Hippocampal formation (tissue), 2 donors: ENCODE results near the gene WDR90.
A peak's percentile ranks its signal among the peaks of the same experiment; 100 is the strongest.

Experiments
- DNase-seq, 2 donors: peaks; one replicate each; lab custom pipeline; 2025; lab: John Stamatoyannopoulos, UW

Gene WDR90

GRCh38 chr16:676565-676902 lies 27.4 kb downstream of the WDR90 start:
- no peak for DNase-seq

GRCh38 chr16:676913-677312 lies 27.7 kb downstream of the WDR90 start:
- no peak for DNase-seq

- DNase-seq, result no peak
Measured at GRCh38 chr16:677316-678190, 28.4 kb downstream of the WDR90 start.

GRCh38 chr16:678209-678857 lies 29.2 kb downstream of the WDR90 start:
- DNase-seq, result no peak

- DNase-seq, result peak in 1 of 2 donors; percentile 30
Measured at GRCh38 chr16:678858-679813, 30.0 kb downstream of the WDR90 start.

- peak; percentile 78 to 93 for DNase-seq
Measured at GRCh38 chr16:679814-680624, 30.9 kb downstream of the WDR90 start, which contains the start of gene STUB1. Gene STUB1 (plus strand): TSS chr16:680410. CDS start chr16:680526, 116 bp downstream.

- no peak for DNase-seq
Measured at GRCh38 chr16:680625-680945, 31.4 kb downstream of the WDR90 start.

GRCh38 chr16:680967-681745 lies 32.0 kb downstream of the WDR90 start:
- DNase-seq, result no peak

GRCh38 chr16:681746-682427 lies 32.7 kb downstream of the WDR90 start:
- DNase-seq, result no peak

GRCh38 chr16:682493-683395 lies 33.6 kb downstream of the WDR90 start:
- no peak for DNase-seq

GRCh38 chr16:683396-684070 lies 34.4 kb downstream of the WDR90 start:
- DNase-seq, result no peak

- peak; percentile 89 to 93 for DNase-seq
Measured at GRCh38 chr16:684071-684794, 35.1 kb downstream of the WDR90 start, which contains the start of gene JMJD8. Gene JMJD8 (minus strand): TSS chr16:684334. CDS start chr16:684319, 15 bp downstream.

- DNase-seq, result no peak
Measured at GRCh38 chr16:684961-685696, 36.0 kb downstream of the WDR90 start.

GRCh38 chr16:685967-686366 lies 36.8 kb downstream of the WDR90 start:
- DNase-seq, result no peak

- no peak for DNase-seq
Measured at GRCh38 chr16:686459-687260, 37.5 kb downstream of the WDR90 start.

- DNase-seq, result no peak
Measured at GRCh38 chr16:687499-687898, 38.3 kb downstream of the WDR90 start.
